OCI-LY1 (cell line): Measurements from ENCODE around the gene SMARCA5.

Experiments used
- H2AFZ ChIP-seq: fragments of 200-600 bp; sonication (generic), shearing (Covaris generic); 2 replicates; pipeline ENCODE4 v1.6.0; 2014; ENCODE audit warnings: antibody characterized with exemption, mild to moderate bottlenecking, low read length
- H3F3A ChIP-seq: fragments of 200-600 bp; sonication (generic), shearing (Covaris generic); 2 replicates; pipeline ENCODE4 v1.6.0; 2014; ENCODE audit warnings: mild to moderate bottlenecking, antibody characterized with exemption, low read length, moderate library complexity; ENCODE audit not compliant: insufficient read depth
- H3K27ac ChIP-seq: fragments of 200-600 bp; sonication (generic); 2 replicates; pipeline ENCODE4 v1.5.1; 2014; ENCODE audit warnings: low read length, mixed run types, mild to moderate bottlenecking, low read depth; ENCODE audit not compliant: poor library complexity, severe bottlenecking
- H3K27me3 ChIP-seq: fragments of 200-600 bp; sonication (generic); 2 replicates; pipeline ENCODE4 v1.6.0; 2014; ENCODE audit warnings: antibody characterized with exemption, mild to moderate bottlenecking, low read length, moderate library complexity; ENCODE audit not compliant: insufficient read depth
- H3K36me3 ChIP-seq: fragments of 200-600 bp; sonication (generic); 2 replicates; pipeline ENCODE4 v1.6.1; 2014; ENCODE audit warnings: mild to moderate bottlenecking, antibody characterized with exemption, low read length, moderate library complexity, mixed read lengths; ENCODE audit not compliant: insufficient read depth
- H3K4me1 ChIP-seq: fragments of 200-600 bp; sonication (generic); 2 replicates; pipeline ENCODE4 v1.5.1; 2014; ENCODE audit warnings: mild to moderate bottlenecking, low read length, moderate library complexity; ENCODE audit not compliant: insufficient read depth, severe bottlenecking
- H3K4me2 ChIP-seq: fragments of 200-600 bp; sonication (generic), shearing (Covaris generic); 2 replicates; pipeline ENCODE4 v1.6.1; 2014; ENCODE audit warnings: low read length
- H3K4me3 ChIP-seq: fragments of 200-600 bp; sonication (generic); 2 replicates; pipeline ENCODE4 v1.5.1; 2014; ENCODE audit warnings: low read length, low read depth, mild to moderate bottlenecking, mixed read lengths; ENCODE audit not compliant: poor library complexity, severe bottlenecking
- H3K79me2 ChIP-seq: fragments of 200-600 bp; shearing (Covaris generic); 2 replicates; pipeline ENCODE4 v1.6.1; 2016; ENCODE audit warnings: mixed run types, low read length, mixed read lengths; ENCODE audit not compliant: insufficient read depth
- H3K9ac ChIP-seq: fragments of 200-600 bp; sonication (generic), shearing (Covaris generic); 2 replicates; pipeline ENCODE4 v1.6.1; 2014; ENCODE audit warnings: mild to moderate bottlenecking, low read length, mixed read lengths
- H3K9me2 ChIP-seq: fragments of 200-600 bp; sonication (generic), shearing (Covaris generic); 2 replicates; pipeline ENCODE4 v1.6.1; 2014; ENCODE audit warnings: low read depth, mild to moderate bottlenecking, low read length, mixed read lengths
- H3K9me3 ChIP-seq: fragments of 200-600 bp; shearing (Covaris generic); 2 replicates; pipeline ENCODE4 v1.6.1; 2014; ENCODE audit warnings: low read length, mixed read lengths
- H4K20me1 ChIP-seq: fragments of 200-600 bp; sonication (generic), shearing (Covaris generic); 2 replicates; pipeline ENCODE4 v1.6.0; 2016; ENCODE audit warnings: mild to moderate bottlenecking, low read length; ENCODE audit not compliant: insufficient read depth
- CTCF ChIP-seq: fragments of 200-600 bp; sonication (generic), shearing (Covaris generic); IDR thresholded peaks from 2 replicates; pipeline ENCODE4 v1.5.1; 2017; ENCODE audit warnings: mild to moderate bottlenecking, antibody characterized with exemption, low read length, moderate library complexity, mixed read lengths
- EZH2 ChIP-seq: fragments of 200-600 bp; sonication (generic), shearing (Covaris generic); IDR thresholded peaks from 2 replicates; pipeline ENCODE4 v1.8.0; 2017; ENCODE audit warnings: borderline replicate concordance, mixed run types, mild to moderate bottlenecking, antibody characterized with exemption, low read length, moderate library complexity, mixed read lengths

SMARCA5 gene

GRCh38 chr4:143558286-143558685 is 44.8 kb downstream of the SMARCA5 start:
- H3K9ac ChIP-seq = no peak overlapping the region
- H3K27me3 ChIP-seq = no peaks in the 10 kb centered on the region
- no peaks in the 10 kb centered on the region for H3K9me2 ChIP-seq
- no peaks in the 10 kb centered on the region for H3K79me2 ChIP-seq
- no peaks in the 10 kb centered on the region for H4K20me1 ChIP-seq
- H3F3A ChIP-seq = 0 out of 2 replicates have a peak, but pooled peaks cover 5% of the 10 kb centered on the region
- no peak for TF ChIP-seq EZH2
- no peak for TF ChIP-seq CTCF
- no peak overlapping the region for H3K4me3 ChIP-seq
- H3K27ac ChIP-seq = no peak overlapping the region
- no peaks in the 10 kb centered on the region for H3K9me3 ChIP-seq
- H3K4me1 ChIP-seq = peaks cover 11% of the 10 kb centered on the region
- H2AFZ ChIP-seq = no peak overlapping the region
- peaks cover 19% of the 10 kb centered on the region; the same call in 1 of the 2 replicates for H3K36me3 ChIP-seq
- no peak overlapping the region for H3K4me2 ChIP-seq

GRCh38 chr4:143558823-143559756 is 45.6 kb downstream of the SMARCA5 start:
- H3K27ac ChIP-seq = no peak overlapping the region
- peak overlapping the region; percentile 59 for H3K4me3 ChIP-seq
- peak overlapping the region; percentile 74 for H3K4me2 ChIP-seq
- no peaks in the 10 kb centered on the region for H3K79me2 ChIP-seq
- H3F3A ChIP-seq = 0 out of 2 replicates have a peak, but pooled peaks cover 5% of the 10 kb centered on the region
- H2AFZ ChIP-seq = peak overlapping the region; percentile 86; the same call in 1 of the 2 replicates
- H3K36me3 ChIP-seq = peaks cover 12% of the 10 kb centered on the region; the same call in 1 of the 2 replicates
- H3K27me3 ChIP-seq = no peaks in the 10 kb centered on the region
- no peaks in the 10 kb centered on the region for H4K20me1 ChIP-seq
- H3K9me2 ChIP-seq = no peaks in the 10 kb centered on the region
- TF ChIP-seq CTCF (peak; percentile 99), EZH2 (no peak)
- H3K9me3 ChIP-seq = no peaks in the 10 kb centered on the region
- peak overlapping the region; percentile 50 for H3K9ac ChIP-seq
- H3K4me1 ChIP-seq = peaks cover 11% of the 10 kb centered on the region

GRCh38 chr4:143559757-143560147 is 46.2 kb downstream of the SMARCA5 start:
- peak overlapping the region; percentile 74 for H3K4me2 ChIP-seq
- H3K4me1 ChIP-seq = peaks cover 11% of the 10 kb centered on the region
- H3F3A ChIP-seq = 0 out of 2 replicates have a peak, but pooled peaks cover 5% of the 10 kb centered on the region
- no peaks in the 10 kb centered on the region for H3K27me3 ChIP-seq
- peaks cover 6% of the 10 kb centered on the region; the same call in 1 of the 2 replicates for H3K36me3 ChIP-seq
- H3K27ac ChIP-seq = no peak overlapping the region
- no peaks in the 10 kb centered on the region for H4K20me1 ChIP-seq
- no peaks in the 10 kb centered on the region for H3K9me2 ChIP-seq
- no peaks in the 10 kb centered on the region for H3K79me2 ChIP-seq
- H3K4me3 ChIP-seq = peak overlapping the region; percentile 59
- no peak for TF ChIP-seq CTCF
- TF ChIP-seq EZH2 = no peak
- H2AFZ ChIP-seq = 0 out of 2 replicates have a peak overlapping the region, but pooled peaks have one; percentile 86
- H3K9ac ChIP-seq = peak overlapping the region; percentile 50; the same call in 1 of the 2 replicates
- no peaks in the 10 kb centered on the region for H3K9me3 ChIP-seq
